Activated T-helper 1 cell treated with anti-CD3 and anti-CD28 coated beads, Interleukin-2, amount 50 U/mL, for 16 hours (primary cell): ENCODE measurements around the gene APBA2.
A peak's percentile ranks its signal among the peaks of the same experiment; 100 is the strongest.

Experiments
- DNase-seq, 2 donors: peaks; one replicate each; pipeline ENCODE4 v3.0.0-alpha.2; 2020; ENCODE audit warnings: low read depth in 1 of 2, low spot score in 1 of 2

APBA2 gene

GRCh38 chr15:29128671-29129070 lies 242.9 kb downstream of the APBA2 start:
- no peak for DNase-seq

- no peak for DNase-seq
Observed at GRCh38 chr15:29129221-29129620, 243.4 kb downstream of the APBA2 start.

GRCh38 chr15:29129926-29130325 lies 244.2 kb downstream of the APBA2 start:
- DNase-seq: no peak

- no peak for DNase-seq
Observed at GRCh38 chr15:29130476-29130875, 244.7 kb downstream of the APBA2 start.

GRCh38 chr15:29130951-29131839 lies 245.4 kb downstream of the APBA2 start:
- DNase-seq: no peak

- no peak for DNase-seq
Observed at GRCh38 chr15:29131840-29132420, 246.2 kb downstream of the APBA2 start.

GRCh38 chr15:29132735-29133181 lies 247.0 kb downstream of the APBA2 start:
- DNase-seq: no peak

GRCh38 chr15:29133321-29133720 lies 247.5 kb downstream of the APBA2 start:
- DNase-seq: no peak

- DNase-seq: no peak
Observed at GRCh38 chr15:29133791-29134190, 248.0 kb downstream of the APBA2 start.

- DNase-seq: no peak
Observed at GRCh38 chr15:29134239-29134638, 248.5 kb downstream of the APBA2 start.

- no peak for DNase-seq
Observed at GRCh38 chr15:29134641-29135308, 249.0 kb downstream of the APBA2 start.

- DNase-seq: no peak
Observed at GRCh38 chr15:29135309-29135657, 249.5 kb downstream of the APBA2 start.

- DNase-seq: no peak
Observed at GRCh38 chr15:29135702-29136646, 250.2 kb downstream of the APBA2 start.

- no peak for DNase-seq
Observed at GRCh38 chr15:29138260-29138659, 252.5 kb downstream of the APBA2 start.

GRCh38 chr15:29139072-29139471 lies 253.3 kb downstream of the APBA2 start:
- no peak for DNase-seq

- DNase-seq: peak; percentile 23 to 25
Observed at GRCh38 chr15:29139540-29140459, 254.0 kb downstream of the APBA2 start.

GRCh38 chr15:29140475-29141307 lies 254.9 kb downstream of the APBA2 start:
- no peak for DNase-seq

GRCh38 chr15:29141308-29142128 lies 255.7 kb downstream of the APBA2 start:
- no peak for DNase-seq
